GM23248 (cell line): ENCODE measurements around the gene SWAP70. TPM values are rescaled to one million over a fixed set of nuclear protein-coding genes. Genes with fewer than 3 reads are reported as not detected.

Experiments
- DNase-seq: peaks from one replicate; pipeline ENCODE4 v3.0.0-alpha.2; 2015
- H2AFZ ChIP-seq: fragments of 200-600 bp; sonication (generic); 2 replicates; pipeline ENCODE4 v1.6.1; 2016; ENCODE audit warnings: antibody characterized with exemption
- H3F3A ChIP-seq: fragments of 200-600 bp; sonication (generic); 2 replicates; pipeline ENCODE4 v1.6.1; 2016; ENCODE audit warnings: mild to moderate bottlenecking, antibody characterized with exemption, mixed run types; ENCODE audit not compliant: insufficient read depth
- H3K27ac ChIP-seq: fragments of 200-600 bp; sonication (generic); 2 replicates; pipeline ENCODE4 v1.5.1; 2016; ENCODE audit warnings: mild to moderate bottlenecking
- H3K27me3 ChIP-seq: fragments of 200-600 bp; sonication (generic); replicated peaks from 2 replicates; pipeline ENCODE4 v1.6.1; 2016; ENCODE audit warnings: mild to moderate bottlenecking; ENCODE audit not compliant: insufficient read depth
- H3K36me3 ChIP-seq: fragments of 200-600 bp; sonication (generic); 2 replicates; pipeline ENCODE4 v1.6.1; 2016; ENCODE audit warnings: low read depth, mild to moderate bottlenecking
- H3K4me1 ChIP-seq: fragments of 200-600 bp; sonication (generic); 2 replicates; pipeline ENCODE4 v1.6.1; 2016; ENCODE audit warnings: mild to moderate bottlenecking; ENCODE audit not compliant: insufficient read depth
- H3K4me2 ChIP-seq: fragments of 200-600 bp; sonication (generic); one replicate; pipeline ENCODE4 v1.6.1; 2016; ENCODE audit warnings: mild to moderate bottlenecking; ENCODE audit not compliant: unreplicated experiment
- H3K4me3 ChIP-seq: fragments of 200-600 bp; sonication (generic); 2 replicates; pipeline ENCODE4 v1.5.1; 2016; ENCODE audit warnings: mild to moderate bottlenecking
- H3K79me2 ChIP-seq: fragments of 200-600 bp; sonication (generic); 2 replicates; pipeline ENCODE4 v1.6.1; 2016; ENCODE audit warnings: mild to moderate bottlenecking; ENCODE audit not compliant: insufficient read depth
- H3K9ac ChIP-seq: fragments of 200-600 bp; sonication (generic); 2 replicates; pipeline ENCODE4 v1.6.1; 2016; ENCODE audit warnings: mild to moderate bottlenecking
- H3K9me2 ChIP-seq: fragments of 200-600 bp; sonication (generic); 2 replicates; pipeline ENCODE4 v1.6.1; 2016; ENCODE audit warnings: mixed run types, mild to moderate bottlenecking, moderate library complexity; ENCODE audit not compliant: insufficient read depth
- H3K9me3 ChIP-seq: fragments of 200-600 bp; sonication (generic); one replicate; pipeline ENCODE4 v1.6.1; 2017; ENCODE audit warnings: low read depth
- H4K20me1 ChIP-seq: fragments of 200-600 bp; sonication (generic); 2 replicates; pipeline ENCODE4 v1.6.0; 2016; ENCODE audit not compliant: insufficient read depth
- EZH2 ChIP-seq: fragments of 200-600 bp; sonication (generic); IDR thresholded peaks from 2 replicates; pipeline ENCODE4 v1.6.1; 2018; ENCODE audit warnings: antibody characterized with exemption, mild to moderate bottlenecking; ENCODE audit not compliant: insufficient read depth, poor library complexity, severe bottlenecking
- EZH2phosphoT487 ChIP-seq: fragments of 200-600 bp; sonication (generic); IDR thresholded peaks from 2 replicates; pipeline ENCODE4 v1.6.1; 2018; ENCODE audit warnings: antibody characterized with exemption, moderate library complexity, mild to moderate bottlenecking, low read depth; ENCODE audit not compliant: insufficient read depth
- WGBS, 2 experiments: methylation state at CpG; one replicate each; pipeline ENCODE4 v1.1.6; 2015 to 2017; ENCODE audit warnings: low lambda C conversion rate in 2 of 2, low coverage in 1 of 2; ENCODE audit errors: missing lambda C conversion rate in 2 of 2; 5-methylcytosine and 5-hydroxymethylcytosine counted together
- in situ Hi-C: fragments of 300-500 bp; cut with MboI; formaldehyde crosslinking; loops from 2 replicates; pipeline ENCODE4 v1.15.0; 2020
- polyA plus RNA-seq: library from polyadenylated mRNA; unstranded; fragments of >200 nt; fragmentation: Nextera tagmentation; extraction: Ambion mirVana; gene quantifications from 2 replicates; pipeline ENCODE4 v1.2.1, GENCODE V29; 2016
- total RNA-seq: library from RNA; depleted of rRNA; stranded (reverse); fragments of >200 nt; shearing (Covaris generic); gene quantifications from 2 replicates; pipeline ENCODE4 v1.2.3, GENCODE V29; 2014

The SWAP70 gene
- total and polyA plus RNA-seq, 2 experiments from 2014 or later: 46.4 to 73.3 TPM

DNA sequence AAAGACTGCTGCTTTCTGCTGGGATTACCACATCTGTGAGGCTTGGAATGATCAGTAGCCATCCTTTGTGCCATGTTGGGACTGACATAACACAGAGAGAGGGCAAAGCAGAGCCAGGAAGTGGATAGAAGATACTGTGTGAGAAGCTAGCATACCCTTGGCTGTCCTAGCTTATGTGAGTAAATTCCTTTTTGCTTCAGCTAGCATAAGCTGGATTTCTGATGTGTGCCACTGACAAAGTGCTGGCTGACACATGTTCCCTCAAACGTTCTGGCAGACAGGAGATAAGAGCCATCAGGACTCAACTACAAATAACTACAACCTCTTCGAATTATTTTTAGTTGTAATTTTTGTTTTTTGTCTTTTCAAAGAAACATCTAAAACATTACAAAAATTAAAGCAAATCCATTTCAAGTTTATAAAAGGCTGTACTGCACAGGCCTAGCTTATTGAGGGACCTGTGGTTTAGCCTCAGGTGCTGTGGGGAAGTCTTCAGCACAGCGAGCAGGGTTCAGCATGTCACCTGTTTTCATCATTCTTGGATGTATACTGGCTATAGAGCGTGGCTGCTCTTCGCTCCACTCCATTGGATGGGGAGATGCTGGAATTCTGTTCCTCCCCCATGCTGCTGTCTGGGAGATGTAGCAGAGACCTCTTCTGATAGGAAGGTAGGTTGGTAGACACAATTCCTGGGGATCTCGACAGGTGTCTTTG is 120.9 kb downstream of the SWAP70 start:
- no peak for DNase-seq
- H3K9me2 ChIP-seq: 0 out of 2 replicates have a peak, but pooled peaks cover 3% of the 10 kb centered on the region
- no peak overlapping the region for H3K4me2 ChIP-seq
- H3K27ac ChIP-seq: peak overlapping the region; percentile 22
- H3K36me3 ChIP-seq: peaks cover 36% of the 10 kb centered on the region
- no peaks in the 10 kb centered on the region for H3K27me3 ChIP-seq
- H3K9ac ChIP-seq: no peak overlapping the region
- no peak for TF ChIP-seq EZH2phosphoT487
- TF ChIP-seq EZH2: no peak
- WGBS, 2 experiments: 57 to 62% methylated on average over 6 of the region's 6 CpGs
- in situ Hi-C loops: no loop called here
- H3K9me3 ChIP-seq: no peaks in the 10 kb centered on the region
- H3K79me2 ChIP-seq: no peaks in the 10 kb centered on the region; the same call in 1 of the 2 replicates
- no peak overlapping the region for H2AFZ ChIP-seq
- H3K4me1 ChIP-seq: peaks cover 28% of the 10 kb centered on the region
- peaks cover 28% of the 10 kb centered on the region for H3F3A ChIP-seq
- no peak overlapping the region for H3K4me3 ChIP-seq
- H4K20me1 ChIP-seq: no peaks in the 10 kb centered on the region

DNA sequence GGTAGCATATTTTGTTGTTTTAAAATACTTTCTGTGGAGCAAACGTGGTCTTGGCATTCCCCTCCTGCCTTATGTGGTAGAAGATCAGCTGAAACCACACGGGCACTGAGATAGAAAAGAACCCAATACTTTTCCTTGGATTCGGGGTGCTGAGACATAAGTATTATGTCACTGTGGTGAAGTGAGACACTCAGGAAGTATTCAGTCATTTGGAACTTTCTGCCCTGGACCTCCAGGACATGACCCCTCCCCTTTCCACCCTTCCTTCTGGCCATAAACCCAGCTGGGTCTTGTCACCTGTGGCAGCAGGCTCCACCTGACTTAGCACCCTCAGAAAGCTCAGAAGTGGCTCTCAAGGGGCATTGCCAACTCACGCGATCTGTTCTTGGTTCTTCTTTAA is 123.4 kb downstream of the SWAP70 start:
- peaks cover 32% of the 10 kb centered on the region for H3F3A ChIP-seq
- no peaks in the 10 kb centered on the region; the same call in 1 of the 2 replicates for H3K79me2 ChIP-seq
- in situ Hi-C loops: no loop called here
- H3K9me2 ChIP-seq: 0 out of 2 replicates have a peak, but pooled peaks cover 8% of the 10 kb centered on the region
- peaks cover 28% of the 10 kb centered on the region for H3K4me1 ChIP-seq
- no peak overlapping the region for H3K9ac ChIP-seq
- H3K27me3 ChIP-seq: no peaks in the 10 kb centered on the region
- no peak overlapping the region for H2AFZ ChIP-seq
- no peaks in the 10 kb centered on the region for H4K20me1 ChIP-seq
- peak overlapping the region; percentile 44 for H3K27ac ChIP-seq
- whole genome bisulfite sequencing, 2 experiments: 91 to 94% methylated on average over 5 of the region's 5 CpGs
- H3K4me2 ChIP-seq: no peak overlapping the region
- peaks cover 21% of the 10 kb centered on the region for H3K36me3 ChIP-seq
- no peak for TF ChIP-seq EZH2phosphoT487
- no peak for TF ChIP-seq EZH2
- no peaks in the 10 kb centered on the region for H3K9me3 ChIP-seq
- no peak overlapping the region for H3K4me3 ChIP-seq
- no peak for DNase-seq

DNA sequence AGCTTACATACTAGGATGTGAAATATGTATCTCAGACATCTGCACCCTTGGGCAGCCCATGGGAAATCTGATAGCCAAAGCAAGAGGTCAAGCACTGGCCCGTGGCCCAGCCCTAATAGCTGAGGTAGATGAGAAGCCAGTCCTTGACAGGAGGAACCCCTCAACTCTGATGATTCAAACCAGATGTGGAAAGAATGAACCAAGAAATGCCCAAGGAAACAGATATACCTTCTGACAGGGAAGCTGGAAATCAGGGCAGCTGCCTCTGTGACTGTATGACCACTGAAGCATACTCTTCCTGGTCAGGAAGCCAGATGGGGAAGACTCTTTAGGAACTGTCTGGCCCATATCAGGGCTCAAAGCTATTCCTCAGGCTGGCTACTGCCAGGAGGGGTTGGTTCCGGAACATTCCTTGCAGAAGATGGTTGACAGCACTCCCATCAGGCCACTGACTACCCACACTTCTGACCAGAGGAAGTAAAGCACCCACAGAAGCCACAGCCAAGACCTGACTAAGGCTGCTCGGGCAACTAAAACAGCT is 124.2 kb downstream of the SWAP70 start:
- Histone ChIP-seq H3K4me1 (peaks cover 28% of the 10 kb centered on the region), H3K9me3 (no peaks in the 10 kb centered on the region), H3K27ac (peak overlapping the region; percentile 44), H3F3A (peaks cover 32% of the 10 kb centered on the region), H3K9me2 (0 out of 2 replicates have a peak, but pooled peaks cover 8% of the 10 kb centered on the region), H3K79me2 (no peaks in the 10 kb centered on the region; the same call in 1 of the 2 replicates), H4K20me1 (no peaks in the 10 kb centered on the region), H2AFZ (no peak overlapping the region), H3K27me3 (no peaks in the 10 kb centered on the region), H3K4me3 (no peak overlapping the region), H3K4me2 (no peak overlapping the region), H3K36me3 (peaks cover 20% of the 10 kb centered on the region), H3K9ac (no peak overlapping the region)
- 39 to 50% methylated on average over 3 of the region's 3 CpGs for WGBS, 2 experiments
- in situ Hi-C loops: no loop called here
- TF ChIP-seq EZH2phosphoT487: no peak
- no peak for TF ChIP-seq EZH2
- peak; percentile 85 for DNase-seq

DNA sequence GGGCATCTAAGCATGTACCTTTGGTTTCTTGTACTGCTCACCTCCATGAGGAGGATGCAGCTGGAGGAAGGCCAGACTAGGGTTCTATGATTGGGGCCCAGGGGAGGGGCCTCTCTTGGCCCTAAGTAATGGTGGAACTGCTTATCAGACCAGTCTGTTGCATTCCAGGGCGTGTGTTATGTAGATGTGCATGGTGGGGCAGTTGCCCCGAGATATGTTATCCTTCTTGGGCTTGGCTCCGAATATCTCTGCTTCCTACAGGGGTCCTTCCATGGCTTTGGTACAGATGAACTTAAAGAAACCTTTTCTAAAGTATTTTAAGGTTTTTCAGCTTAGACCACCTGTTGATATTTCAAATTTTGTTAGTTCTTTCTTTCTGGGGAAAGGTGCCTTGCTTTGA is 126.0 kb downstream of the SWAP70 start:
- no peak for DNase-seq
- Histone ChIP-seq H3K4me3 (no peak overlapping the region), H3K9ac (no peak overlapping the region), H4K20me1 (no peaks in the 10 kb centered on the region), H3K9me3 (no peaks in the 10 kb centered on the region), H3K4me2 (no peak overlapping the region), H3K27ac (no peak overlapping the region), H3K4me1 (peaks cover 19% of the 10 kb centered on the region), H2AFZ (no peak overlapping the region), H3F3A (peaks cover 26% of the 10 kb centered on the region), H3K27me3 (no peaks in the 10 kb centered on the region), H3K9me2 (0 out of 2 replicates have a peak, but pooled peaks cover 8% of the 10 kb centered on the region), H3K79me2 (no peaks in the 10 kb centered on the region; the same call in 1 of the 2 replicates), H3K36me3 (peaks cover 16% of the 10 kb centered on the region)
- WGBS, 2 experiments: 92 to 99% methylated on average over 3 of the region's 3 CpGs
- in situ Hi-C loops: no loop called here
- TF ChIP-seq EZH2: no peak
- no peak for TF ChIP-seq EZH2phosphoT487
